ENCODE measurements around the gene GDI1.

GDI1 gene

GRCh38 chrX:154469114-154469513 lies 32.2 kb downstream of the GDI1 start:
- DNase-seq (ENCODE audit: low read depth), result no peak
- no peak for TF ChIP-seq CTCF (IDR thresholded peaks at IDR 0.05; ENCODE audit: insufficient read depth, low read depth, low read length, missing control alignments)
- no peak overlapping the region for H3K4me3 ChIP-seq (ENCODE audit: low read length)

- DNase-seq (ENCODE audit: low read depth), result no peak
- no peak overlapping the region for H3K4me3 ChIP-seq (ENCODE audit: low read length)
- no peak for TF ChIP-seq CTCF (IDR thresholded peaks at IDR 0.05; ENCODE audit: insufficient read depth, low read depth, low read length, missing control alignments)
Measured at GRCh38 chrX:154469880-154470279, 32.9 kb downstream of the GDI1 start.

GRCh38 chrX:154470434-154470833 lies 33.5 kb downstream of the GDI1 start:
- no peak overlapping the region for H3K4me3 ChIP-seq (ENCODE audit: low read length)
- DNase-seq (ENCODE audit: low read depth), result no peak
- no peak for TF ChIP-seq CTCF (IDR thresholded peaks at IDR 0.05; ENCODE audit: insufficient read depth, low read depth, low read length, missing control alignments)

GRCh38 chrX:154470914-154471568 lies 34.1 kb downstream of the GDI1 start:
- H3K4me3 ChIP-seq (ENCODE audit: low read length), result no peak overlapping the region
- DNase-seq (ENCODE audit: low read depth), result no peak
- no peak for TF ChIP-seq CTCF (IDR thresholded peaks at IDR 0.05; ENCODE audit: insufficient read depth, low read depth, low read length, missing control alignments)

GRCh38 chrX:154471839-154472684 lies 35.1 kb downstream of the GDI1 start:
- TF ChIP-seq CTCF (IDR thresholded peaks at IDR 0.05; ENCODE audit: insufficient read depth, low read depth, low read length, missing control alignments), result no peak
- DNase-seq (ENCODE audit: low read depth), result no peak
- H3K4me3 ChIP-seq (ENCODE audit: low read length), result no peak overlapping the region

GRCh38 chrX:154472685-154473632 lies 36.0 kb downstream of the GDI1 start:
- no peak for DNase-seq (ENCODE audit: low read depth)
- TF ChIP-seq CTCF (IDR thresholded peaks at IDR 0.05; ENCODE audit: insufficient read depth, low read depth, low read length, missing control alignments), result no peak
- no peak overlapping the region for H3K4me3 ChIP-seq (ENCODE audit: low read length)
